Measurements from ENCODE around the gene ATAD2B.
"Not testable (repeated sequence)": the region's sequence is repeated elsewhere in the genome, so short reads cannot be mapped to it uniquely, and the experiment has no call there.

ATAD2B gene

GRCh38 chr2:23926750-23927571 lies at the start of gene ATAD2B:
Gene ATAD2B, minus strand, starts transcription at chr2:23927123. Its CDS starts 353 bp downstream, at chr2:23926770.
- H3K4me3 ChIP-seq (ENCODE audit: low read depth, low read length) = peak within 1 kb of the TSS; percentile 84

DNA sequence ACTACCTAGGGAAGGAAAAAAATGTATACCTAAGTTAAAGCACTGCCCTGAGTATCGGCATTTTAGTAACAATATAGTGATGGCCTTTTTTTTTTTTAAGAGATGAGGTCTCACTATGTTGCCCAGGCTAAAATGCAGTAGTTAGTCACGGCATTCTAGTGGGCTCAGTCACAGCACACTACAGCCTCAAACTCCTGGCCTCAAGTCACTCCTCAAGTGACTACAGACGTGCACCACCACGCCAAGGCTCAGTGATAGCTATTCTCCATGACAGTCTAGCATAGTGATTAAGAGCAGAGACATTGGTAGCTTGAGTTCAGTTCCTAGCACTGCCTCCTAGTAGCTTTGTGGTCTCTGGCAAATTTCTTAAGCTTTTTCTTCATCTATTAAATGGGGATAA lies 40.9 kb upstream of the ATAD2B start:
- no peak overlapping the region for H3K4me3 ChIP-seq (ENCODE audit: low read depth, low read length)
- TF ChIP-seq, protein P1, sequence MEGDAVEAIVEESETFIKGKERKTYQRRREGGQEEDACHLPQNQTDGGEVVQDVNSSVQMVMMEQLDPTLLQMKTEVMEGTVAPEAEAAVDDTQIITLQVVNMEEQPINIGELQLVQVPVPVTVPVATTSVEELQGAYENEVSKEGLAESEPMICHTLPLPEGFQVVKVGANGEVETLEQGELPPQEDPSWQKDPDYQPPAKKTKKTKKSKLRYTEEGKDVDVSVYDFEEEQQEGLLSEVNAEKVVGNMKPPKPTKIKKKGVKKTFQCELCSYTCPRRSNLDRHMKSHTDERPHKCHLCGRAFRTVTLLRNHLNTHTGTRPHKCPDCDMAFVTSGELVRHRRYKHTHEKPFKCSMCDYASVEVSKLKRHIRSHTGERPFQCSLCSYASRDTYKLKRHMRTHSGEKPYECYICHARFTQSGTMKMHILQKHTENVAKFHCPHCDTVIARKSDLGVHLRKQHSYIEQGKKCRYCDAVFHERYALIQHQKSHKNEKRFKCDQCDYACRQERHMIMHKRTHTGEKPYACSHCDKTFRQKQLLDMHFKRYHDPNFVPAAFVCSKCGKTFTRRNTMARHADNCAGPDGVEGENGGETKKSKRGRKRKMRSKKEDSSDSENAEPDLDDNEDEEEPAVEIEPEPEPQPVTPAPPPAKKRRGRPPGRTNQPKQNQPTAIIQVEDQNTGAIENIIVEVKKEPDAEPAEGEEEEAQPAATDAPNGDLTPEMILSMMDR (IDR thresholded peaks at IDR 0.05; ENCODE audit: low read depth, low read length) = no peak

More at GRCh38 chr2:23926750-23927571, at the start of gene ATAD2B:
- TF ChIP-seq, protein P1 (IDR thresholded peaks at IDR 0.05; ENCODE audit: low read depth, low read length) = peak; percentile 73

DNA sequence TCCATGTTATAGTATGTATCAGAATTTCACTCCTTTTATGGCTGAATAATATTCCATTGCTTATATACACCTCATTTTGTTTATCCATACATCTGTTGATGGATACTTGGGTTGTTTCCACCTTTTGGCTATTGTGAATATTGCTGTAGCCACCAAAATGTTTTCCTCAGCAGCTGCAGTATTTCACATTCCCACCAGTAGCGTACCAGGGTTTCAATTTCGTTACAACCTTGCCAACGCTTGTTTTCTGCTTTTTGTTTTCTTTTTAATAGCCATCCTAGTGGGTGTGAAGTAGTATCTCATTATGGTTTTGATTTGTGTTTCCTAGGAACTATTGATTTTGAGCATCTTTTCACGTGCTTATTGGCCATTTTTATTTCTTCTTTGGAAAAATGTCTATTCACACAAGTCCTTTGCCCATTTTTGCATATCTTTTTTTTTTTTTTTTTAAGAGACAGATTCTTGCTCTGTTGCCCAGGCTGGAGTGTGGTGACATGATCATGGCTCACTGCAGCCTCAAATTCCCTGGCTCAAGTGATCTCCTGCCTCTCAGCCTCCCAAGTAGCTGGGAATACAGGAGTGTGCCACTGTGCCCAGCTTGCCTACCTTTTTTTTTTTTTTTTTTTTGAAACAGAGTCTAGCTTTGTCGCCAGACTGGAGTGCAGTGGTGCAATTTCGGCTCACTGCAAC lies 27.5 kb upstream of the ATAD2B start:
- H3K4me3 ChIP-seq (ENCODE audit: low read depth, low read length) = no peak overlapping the region
- TF ChIP-seq, protein P1 (IDR thresholded peaks at IDR 0.05; ENCODE audit: low read depth, low read length) = peak; percentile 37; the same call in 1 of the 2 replicates

GRCh38 chr2:23953625-23954024 lies 26.7 kb upstream of the ATAD2B start:
- TF ChIP-seq, protein P1 (IDR thresholded peaks at IDR 0.05; ENCODE audit: low read depth, low read length) = no peak
- no peak overlapping the region for H3K4me3 ChIP-seq (ENCODE audit: low read depth, low read length)

DNA sequence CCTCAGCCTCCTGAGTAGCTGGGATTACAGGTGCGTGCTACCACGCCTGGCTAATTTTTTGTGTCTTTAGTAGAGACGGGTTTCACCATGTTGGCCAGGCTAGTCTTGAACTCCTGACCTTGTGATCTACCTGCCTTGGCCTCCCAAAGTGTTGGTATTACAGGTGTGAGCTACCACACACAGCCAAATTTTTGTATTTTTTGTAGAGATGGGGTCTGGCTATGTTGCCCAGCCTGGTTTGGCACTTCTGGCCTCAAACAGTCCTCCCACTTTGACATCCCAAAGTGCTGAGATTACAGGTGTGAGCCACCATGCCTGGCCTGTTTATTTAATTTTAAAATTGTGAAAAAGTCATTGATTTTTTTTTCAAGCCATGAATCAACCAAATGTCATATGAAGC lies 25.6 kb upstream of the ATAD2B start:
- not testable (repeated sequence) for H3K4me3 ChIP-seq (ENCODE audit: low read depth, low read length)

DNA sequence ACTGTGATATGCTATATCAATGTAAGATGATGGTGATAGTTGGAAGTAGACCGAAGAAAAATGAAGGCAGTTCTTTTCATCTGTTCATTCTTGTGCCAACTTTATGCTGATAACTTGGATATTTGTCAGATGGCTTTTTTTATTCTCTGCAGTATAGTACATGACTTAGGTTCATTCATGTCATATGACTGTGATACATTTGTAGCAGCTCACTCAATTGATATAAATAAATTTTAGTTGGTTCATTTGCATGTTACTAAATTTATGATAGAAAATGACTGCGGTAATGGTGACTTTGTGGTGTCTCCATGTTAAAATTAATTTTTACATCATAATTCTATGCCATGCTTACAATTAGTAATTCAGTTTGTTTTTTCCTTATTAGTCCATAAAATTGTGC lies 20.4 kb upstream of the ATAD2B start:
- TF ChIP-seq, protein P1 (IDR thresholded peaks at IDR 0.05; ENCODE audit: low read depth, low read length) = no peak
- H3K4me3 ChIP-seq (ENCODE audit: low read depth, low read length) = no peak overlapping the region

GRCh38 chr2:23944976-23945375 lies 18.1 kb upstream of the ATAD2B start:
- H3K4me3 ChIP-seq (ENCODE audit: low read depth, low read length) = no peak overlapping the region
- TF ChIP-seq, protein P1 (IDR thresholded peaks at IDR 0.05; ENCODE audit: low read depth, low read length) = no peak

Measured in WI38 (cell line).